Hematopoietic multipotent progenitor cell treated with erythropoietin and hydrocortisone succinate and interleukin-3 and kit ligand, for 17 days (in vitro differentiated cells): Measurements from ENCODE around the gene ABHD2.

ENCODE experiments used
- DNase-seq: peaks from one replicate; pipeline ENCODE4 v3.0.0-alpha.2; 2015; ENCODE audit warnings: low spot score

The ABHD2 gene

DNA sequence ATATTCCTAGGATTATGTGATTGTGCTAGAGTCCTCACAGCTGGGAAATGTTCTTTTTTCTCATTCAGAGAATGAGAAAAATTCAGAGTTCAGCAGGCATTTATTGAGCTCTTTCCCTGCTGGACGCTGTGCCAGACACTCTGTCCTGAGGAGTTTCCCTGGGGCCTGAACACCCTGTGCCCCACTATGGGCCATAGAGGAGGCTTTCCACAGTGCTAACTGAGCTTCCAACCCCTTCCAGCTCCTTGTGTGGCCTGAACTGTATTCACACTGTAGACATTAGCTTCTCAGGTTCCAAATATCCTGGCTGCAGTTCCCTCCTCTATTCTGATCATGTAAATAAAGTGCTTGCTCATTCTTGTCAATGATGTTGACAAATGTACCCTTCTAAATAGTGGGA lies 10.0 kb downstream of the ABHD2 start:
- DNase-seq = no peak

DNA sequence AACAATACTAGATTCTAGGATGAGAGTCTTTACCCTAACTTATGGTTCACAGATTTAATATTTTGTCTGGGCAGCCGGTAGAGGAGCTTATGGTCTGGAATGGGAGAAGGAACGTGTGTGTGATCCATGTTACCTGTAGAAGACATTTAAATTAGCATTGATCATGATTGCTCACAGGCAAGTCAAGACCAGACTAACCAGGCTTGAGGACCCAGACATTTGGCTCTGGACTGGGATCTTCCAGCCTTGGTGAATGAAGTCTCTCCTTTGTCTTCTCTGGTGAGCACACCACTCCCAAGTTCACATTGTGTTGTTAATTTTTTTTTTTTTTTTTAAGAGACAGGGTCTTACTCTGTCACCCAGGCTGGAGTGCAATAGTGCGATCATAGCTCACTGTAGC lies 11.7 kb downstream of the ABHD2 start:
- no peak for DNase-seq

DNA sequence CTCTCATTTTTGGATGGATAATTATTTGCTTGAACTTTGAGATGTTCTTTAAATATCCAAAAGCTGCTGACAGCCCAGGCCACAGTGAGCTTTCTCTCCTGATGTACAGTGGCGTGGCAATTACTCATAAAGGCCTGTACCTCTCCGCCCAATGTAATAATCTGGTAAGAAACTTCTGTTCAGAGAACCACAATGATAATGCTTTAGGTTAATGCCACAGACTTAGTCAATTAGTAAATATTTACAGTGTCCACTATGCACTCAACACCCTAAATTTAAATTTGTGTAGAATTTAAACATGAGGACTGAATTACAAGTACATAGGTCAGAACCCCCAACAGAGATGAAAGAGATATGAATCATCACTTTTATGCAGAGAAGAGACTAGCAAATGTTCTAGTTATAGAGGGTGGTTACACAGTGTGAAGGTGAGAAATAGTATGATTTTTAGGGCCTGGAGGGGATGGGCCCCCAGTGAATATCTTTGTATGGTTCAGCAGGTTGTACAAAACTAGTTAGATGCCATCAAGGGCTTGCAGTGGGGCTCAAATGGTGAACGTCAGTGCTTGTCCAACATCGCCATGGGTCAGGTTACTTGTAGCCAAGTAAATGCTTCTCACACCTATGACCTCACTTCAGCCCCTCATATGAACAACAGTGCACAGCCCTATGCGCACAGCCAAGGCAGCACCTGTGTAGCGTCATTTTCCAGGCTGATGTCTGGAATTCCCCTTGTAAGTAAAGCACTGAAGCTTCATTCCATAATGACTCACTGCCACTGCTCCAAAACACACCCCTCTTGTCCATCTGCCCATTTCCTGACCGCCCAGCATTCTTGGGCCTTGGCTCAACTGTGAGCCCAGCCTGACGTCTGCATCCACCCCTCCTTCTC lies 13.3 kb downstream of the ABHD2 start:
- peak; percentile 17 for DNase-seq

DNA sequence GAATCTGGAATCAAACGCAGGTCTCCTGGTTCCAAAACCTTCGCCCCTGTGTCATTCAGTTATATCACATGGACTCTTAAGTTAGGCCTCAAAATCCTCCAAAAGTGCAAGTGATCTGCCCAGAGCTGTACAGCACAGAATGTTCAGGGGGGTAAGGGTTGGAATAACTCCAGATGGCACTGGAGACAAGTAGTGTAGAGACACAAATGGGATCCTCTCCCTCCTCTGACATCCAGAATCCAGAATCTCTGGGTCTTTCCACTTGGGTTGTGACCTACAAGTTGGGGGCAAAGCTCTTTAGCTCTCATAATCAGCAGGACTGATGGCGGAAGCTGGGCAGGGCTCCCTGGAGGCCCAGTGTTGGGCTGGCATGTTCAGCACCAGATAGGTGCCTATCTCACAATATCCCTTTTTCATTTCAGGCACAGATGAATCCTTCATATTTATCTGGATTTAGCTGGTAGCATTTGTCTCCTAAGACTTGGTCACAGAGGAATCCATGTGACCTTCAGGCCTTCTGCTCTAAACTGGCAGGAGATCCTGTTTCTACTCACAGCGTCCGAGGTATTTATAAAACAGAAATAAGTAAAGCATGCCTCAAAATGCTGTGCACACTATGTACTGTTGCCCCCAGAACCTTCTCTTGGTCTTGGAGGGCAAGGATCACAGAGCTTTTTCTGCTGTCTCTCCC lies 15.4 kb downstream of the ABHD2 start:
- DNase-seq = peak; percentile 14

DNA sequence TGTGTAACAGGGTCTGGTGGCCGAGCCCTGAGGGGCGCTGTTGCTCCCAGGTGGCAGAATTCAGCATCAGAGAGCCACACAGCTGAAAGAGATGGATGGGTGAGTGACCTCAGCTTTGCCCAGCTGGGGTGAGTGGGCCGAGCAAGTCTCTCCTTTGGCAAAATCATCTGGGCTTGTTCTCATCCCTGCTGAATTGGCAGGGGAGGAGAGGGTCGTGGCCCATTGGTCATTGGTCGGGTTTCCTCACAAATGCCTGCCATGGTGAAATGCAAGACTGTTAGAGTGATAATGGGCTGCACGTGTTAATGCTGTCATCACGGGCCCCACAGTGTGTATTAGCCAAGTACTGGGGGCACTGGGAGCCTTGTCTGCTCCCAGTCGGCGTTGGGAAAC lies 15.9 kb downstream of the ABHD2 start:
- DNase-seq = no peak

DNA sequence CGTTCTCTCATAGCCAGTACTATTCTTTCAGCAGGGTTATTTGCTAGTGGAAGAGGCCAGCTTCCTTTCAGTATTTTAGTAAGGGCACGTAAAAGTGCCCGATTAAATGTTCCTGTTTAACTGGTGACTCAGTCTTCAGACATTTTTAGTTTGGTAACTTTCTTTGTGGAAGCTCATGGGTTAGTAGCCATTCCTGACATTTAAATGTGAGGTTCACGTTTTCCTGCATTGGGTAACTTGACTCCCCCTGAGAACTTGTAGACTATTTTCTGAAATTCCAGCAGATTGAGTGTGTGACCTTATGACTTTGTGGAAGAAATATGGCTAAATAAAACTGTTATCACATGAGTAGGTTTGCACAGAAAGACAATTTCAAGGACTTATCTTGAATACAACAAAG lies 16.9 kb downstream of the ABHD2 start:
- no peak for DNase-seq

DNA sequence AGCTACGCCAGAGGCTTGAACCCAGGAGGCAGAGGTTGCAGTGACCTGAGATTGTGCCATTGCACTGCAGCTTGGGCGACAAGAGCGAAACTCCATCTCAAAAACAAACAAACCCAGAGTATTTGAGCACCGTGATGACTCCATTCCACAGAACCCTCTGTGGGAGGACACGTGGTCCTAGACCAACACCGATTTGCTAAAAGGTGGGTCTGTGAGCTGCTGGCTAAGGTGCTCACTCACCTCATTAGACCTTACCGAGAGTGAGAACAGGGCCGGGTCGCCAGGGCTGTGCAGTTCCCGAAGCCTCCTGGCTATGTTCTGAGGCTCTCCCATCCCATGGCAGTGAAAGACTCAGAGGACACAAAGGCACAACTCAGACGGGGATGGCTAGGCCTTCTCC lies 17.9 kb downstream of the ABHD2 start:
- no peak for DNase-seq

DNA sequence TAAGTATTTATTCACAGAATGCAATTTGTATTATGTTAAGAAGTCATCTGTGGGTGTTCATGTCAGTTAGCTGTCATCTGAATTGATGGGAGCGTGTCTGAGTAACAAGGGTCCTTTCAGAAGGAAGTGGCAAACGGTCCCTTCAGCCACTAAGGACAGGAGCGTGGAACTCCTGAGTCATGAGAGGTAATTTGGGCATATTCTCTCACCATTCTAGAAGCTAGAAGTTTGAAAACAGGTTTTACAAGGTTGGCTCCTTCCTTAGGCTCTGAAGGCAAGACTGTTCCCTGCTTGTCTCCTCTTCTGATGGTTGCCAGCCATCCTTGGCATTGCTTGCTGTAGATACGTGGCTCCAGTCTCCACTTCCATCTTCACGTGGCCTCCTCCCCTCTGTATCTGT lies 19.7 kb downstream of the ABHD2 start:
- DNase-seq = no peak

DNA sequence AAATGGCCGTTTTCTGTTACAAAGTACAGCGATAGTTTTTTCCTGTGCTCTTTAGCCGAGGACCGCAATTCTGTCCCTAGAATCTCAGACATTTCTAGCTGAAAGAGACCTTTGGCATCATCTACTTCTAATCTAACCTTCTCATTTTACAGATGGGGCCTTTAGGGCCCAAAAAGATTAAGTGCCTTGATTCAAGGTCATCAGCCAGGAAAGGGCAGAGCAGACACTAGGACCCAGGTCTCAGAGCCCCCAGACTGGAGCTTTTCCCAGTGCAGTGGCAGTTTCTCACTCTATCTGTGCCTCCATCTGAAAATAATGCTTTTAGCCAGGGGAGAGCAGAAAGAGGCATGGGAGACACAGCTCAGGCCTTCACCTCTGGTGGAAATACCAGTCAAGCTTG lies 20.6 kb downstream of the ABHD2 start:
- no peak for DNase-seq

DNA sequence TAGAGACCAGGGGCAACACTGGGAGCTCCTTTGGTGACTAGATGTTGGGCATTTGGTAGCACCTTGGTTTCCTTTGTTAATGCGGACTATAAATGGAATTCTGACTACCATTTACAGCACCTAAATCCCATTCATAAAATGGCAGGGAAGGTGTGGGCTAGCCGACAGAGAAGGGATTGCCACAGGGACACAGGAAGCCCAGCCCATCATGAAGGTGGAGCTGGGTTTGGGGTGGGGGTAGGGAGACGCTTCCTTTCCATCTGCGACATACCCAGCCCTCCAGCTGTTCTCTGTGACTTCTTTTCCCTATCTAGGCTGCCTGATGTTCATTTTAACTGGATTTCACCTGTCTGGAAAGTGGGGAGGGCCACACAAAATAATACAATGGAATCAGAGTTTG lies 21.0 kb downstream of the ABHD2 start:
- no peak for DNase-seq

DNA sequence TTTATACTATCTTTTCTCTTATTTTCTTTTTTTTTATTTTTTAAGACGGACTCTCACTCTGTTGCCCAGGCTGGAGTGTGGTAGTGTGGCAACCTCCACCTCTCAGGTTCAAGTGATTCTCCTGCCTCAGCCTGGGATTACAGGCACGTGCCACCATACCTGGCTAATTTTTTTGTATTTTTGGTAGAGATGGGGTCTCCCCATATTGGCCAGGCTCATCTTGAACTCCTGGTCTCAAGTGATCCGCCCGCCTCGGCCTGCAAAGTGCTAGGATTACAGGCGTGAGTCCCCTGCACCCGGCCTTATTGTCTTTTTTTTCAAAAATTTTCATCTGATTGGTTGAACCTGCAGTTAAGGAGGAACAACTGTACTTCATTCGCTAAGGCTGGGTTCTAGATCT lies 21.8 kb downstream of the ABHD2 start:
- DNase-seq = no peak

DNA sequence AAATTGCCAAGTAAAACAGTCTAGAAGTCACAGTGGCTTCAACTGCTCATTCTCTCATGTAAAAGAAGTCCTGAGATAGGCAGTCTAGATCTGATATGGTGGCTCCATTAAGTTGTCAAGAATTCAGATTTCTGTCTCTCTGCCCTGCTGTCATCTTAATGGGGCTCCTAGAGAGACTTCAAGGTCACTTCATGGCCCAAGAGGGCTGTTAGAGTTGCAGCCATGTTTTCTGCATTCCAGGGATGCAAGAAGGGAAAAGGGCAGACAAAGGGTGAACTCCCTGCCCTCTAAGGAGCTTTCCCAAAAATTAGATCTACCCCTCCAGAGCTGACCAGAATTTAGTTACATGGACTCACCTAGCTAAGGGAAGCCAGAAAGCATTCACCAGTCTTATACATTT lies 23.1 kb downstream of the ABHD2 start:
- no peak for DNase-seq

DNA sequence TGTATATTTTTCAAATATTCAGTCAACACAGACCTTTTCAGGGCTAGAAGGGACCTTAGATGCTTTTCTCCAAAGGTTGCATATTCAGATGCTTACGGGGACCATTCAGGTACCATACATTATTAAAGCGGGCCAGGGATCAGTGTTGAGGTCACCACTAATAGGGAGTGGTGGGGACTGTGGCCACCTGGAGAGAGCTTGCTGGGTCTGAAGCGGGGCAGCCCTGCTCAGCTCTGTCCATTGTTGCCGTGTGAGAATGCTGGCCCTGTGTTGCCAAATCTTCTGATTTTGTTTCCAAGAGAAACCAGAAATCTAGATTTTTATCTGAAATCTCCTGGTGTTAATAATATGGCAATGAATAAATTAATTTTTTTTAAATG lies 23.7 kb downstream of the ABHD2 start:
- DNase-seq = no peak

DNA sequence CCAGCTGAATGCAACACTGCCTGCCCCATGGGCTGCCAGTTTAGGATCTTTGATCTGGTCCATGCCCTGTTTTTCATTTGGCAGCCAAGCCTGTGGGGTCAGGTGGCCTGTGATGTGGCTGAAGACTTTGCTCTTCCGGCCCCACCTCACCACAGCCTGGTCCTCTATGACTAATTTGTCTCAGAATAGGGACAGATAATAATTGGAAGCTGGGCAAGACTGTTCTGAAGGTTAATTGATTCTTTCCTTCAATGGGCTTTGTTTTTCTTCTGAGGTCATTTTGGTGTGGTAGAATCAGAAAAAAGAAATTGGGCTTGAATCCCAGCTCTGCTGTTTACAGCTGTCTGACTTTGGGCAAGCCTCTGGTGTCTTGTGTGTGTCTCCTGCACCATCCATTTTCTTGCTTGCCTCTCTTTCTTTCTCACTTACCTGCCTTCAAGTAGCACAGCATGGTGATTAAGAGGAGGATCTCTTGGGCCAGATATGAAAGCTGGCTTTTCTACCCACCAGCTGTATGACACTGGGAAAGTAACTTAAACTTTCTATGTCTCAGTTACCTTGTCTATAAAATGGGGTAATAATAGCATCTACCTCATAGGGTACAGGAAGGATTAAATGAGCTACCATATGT lies 24.2 kb downstream of the ABHD2 start:
- DNase-seq = no peak

DNA sequence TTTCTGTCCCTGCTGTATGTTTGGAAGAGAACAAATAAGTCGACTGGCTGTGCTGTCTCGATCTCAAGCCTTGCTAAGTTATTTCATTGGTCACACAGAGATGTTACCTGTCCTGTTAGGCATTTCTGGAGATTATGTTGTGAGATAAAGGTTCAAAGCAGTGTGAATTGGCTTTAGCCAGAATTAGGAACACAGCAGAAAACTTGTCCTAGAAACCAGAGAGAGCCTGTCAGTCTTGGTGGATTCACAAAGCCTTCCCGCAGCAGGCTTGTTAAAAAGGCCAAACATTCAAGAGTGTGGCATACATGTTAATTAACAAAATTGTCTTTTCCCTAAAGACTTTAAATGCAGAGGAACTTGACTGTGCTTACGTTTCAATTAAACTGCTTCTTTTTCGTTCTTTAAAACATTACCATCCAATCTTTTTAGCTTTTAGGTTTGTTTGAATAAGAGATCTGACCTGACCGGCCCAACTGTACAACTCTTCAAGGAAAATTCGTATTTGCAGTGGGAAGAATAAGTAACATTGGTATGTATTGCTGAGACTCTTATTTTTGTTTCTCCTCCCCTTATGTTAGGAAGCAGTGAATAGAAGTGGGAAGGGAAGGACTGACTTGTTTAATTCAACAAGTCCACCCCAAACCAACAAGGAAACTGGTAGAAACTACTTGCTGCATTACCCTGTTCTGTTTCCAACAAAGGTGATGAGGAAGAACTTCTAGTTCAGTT lies 25.2 kb downstream of the ABHD2 start:
- no peak for DNase-seq

DNA sequence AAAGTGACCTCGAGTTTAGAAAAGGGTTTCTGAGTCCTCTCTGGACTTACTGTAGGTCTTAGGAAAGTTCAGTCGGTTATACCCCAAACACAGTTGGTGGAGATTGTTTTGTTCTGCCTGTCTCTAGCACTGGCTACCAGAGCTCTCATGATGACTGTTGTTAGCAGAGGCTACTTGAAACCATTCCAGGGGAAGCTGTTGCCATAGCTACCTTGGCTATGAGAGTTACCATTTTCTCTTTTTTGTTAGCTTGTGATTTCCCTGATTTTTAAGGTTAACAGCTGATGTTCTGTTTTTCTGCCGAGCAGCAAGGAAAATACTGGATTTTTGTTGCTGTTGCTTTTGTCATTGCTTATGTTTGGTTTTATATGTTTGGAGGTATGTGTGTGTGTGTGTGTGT lies 26.7 kb downstream of the ABHD2 start:
- DNase-seq = no peak

DNA sequence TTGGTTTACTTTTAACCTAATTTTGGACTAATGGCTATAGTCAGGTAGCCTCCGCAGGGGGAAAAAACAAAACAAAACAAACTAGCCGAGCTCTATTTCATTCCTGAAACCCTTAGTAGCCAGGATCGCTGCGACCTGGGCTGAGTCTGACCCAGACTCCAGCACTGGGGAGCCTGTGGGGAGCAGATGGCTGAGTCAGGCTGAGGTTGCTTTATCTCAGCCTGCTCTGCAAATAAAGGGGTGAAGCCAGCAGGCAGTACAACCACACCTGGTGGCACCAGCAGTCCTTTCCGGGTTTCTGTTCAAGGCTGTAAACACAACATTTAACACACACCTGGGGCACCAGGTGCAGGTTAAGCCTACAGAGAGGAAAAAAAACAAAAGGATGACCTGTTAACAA lies 27.3 kb downstream of the ABHD2 start:
- peak; percentile 28 for DNase-seq

DNA sequence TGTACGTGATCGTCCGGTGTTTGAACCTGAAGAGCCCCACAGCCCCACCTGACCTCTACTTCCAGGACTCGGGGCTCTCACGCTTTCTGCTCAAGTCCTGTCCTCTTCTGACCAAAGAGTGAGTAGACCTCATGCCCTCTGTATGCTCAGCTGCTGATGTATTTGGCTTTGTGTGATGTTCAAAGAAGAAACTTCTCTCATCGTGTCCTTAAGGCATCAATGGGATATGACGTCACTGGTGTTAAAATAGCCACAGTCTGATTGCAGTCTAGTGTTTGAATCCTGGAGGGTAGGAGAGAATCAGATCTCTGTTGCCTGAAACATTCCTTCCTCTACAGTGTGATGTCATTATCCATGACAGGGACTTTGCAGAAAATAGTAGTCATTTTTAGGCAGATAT lies 28.1 kb downstream of the ABHD2 start:
- no peak for DNase-seq

DNA sequence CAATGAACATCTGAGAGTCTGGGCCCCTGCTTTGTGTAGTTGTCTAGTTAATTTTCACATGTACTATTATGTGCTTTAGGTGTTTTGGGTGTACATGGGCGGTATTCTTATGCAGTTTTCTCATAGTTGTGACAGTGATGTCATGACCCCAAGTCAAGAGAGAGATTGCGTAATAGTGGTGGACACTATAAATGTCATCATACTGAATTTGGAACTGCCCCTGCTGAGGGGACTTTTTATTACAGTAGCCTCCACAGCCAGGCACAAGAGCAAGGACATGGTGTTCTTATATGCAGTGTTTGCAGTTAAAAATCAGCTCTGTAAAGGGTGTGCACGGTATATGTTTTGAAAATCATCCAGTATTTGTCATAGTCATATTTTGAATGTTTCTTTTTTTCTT lies 29.5 kb downstream of the ABHD2 start:
- DNase-seq = no peak

DNA sequence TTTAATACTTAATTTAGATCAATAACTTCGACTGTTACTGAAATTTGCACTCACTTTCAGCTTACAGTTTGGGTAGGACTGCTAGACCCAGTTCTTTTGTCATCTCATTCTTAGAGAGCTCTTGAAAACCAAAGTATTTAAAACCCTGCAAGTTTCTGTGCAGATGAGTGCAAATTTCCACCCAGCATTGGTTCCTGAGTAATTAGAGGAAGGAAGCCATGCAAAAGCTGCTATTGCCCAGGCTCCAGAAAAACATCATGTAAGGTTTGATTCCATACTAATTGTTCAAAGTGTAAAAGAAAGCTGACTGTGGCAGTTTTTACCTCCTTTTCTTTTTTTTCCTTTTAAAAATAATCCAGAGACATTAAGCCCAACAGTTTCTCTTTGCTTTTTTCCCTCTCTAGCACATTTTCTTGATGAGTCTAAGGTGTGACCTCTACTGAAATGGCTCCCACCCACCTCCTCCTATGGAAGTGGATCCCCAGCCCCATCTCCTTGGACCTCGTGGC lies 30.3 kb downstream of the ABHD2 start:
- DNase-seq = no peak

DNA sequence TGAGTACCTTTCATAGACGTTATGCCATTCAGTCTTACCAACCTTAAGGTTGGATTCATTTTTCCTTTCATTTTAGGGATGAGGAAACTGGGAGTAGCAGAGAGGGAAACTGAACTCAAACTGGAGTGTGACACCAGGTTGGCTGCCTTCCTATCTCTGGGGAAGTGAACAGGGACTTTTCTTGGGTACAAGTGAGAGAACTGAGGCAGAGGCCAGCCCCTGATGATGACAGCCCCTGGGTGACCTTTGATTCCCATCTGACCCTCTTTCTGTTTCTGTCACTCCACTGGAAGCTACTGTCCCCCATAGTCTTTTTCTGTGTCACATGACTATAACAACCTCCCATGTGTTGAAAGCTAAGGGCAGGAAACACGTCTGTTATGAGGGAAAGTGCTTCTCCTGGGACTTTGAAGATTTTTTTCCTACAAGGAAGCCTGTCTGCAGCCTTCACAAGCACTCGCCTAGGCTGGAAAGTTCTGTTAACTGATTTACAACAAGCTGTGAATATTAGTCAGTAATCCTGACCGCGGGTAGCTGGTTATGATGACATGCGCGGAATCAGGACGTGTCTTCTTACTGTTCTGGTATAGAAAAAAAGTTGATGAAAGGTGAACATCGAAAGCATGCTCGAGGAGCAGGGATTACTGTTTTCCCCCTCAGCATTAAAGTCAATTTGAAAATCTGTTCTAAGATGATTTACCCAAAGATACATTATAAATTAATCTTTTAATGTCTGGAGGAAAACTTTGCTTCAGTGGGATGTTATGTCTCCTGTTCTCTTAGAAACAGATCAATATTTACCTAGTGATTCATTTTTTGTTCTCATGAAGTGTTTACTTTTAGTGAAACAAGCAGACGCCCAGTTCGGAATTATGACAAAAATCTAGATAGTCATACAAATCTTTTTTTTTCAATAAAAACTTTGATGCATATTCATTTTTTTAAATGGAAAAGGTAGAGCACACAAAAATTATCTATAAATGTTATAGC lies 31.5 kb downstream of the ABHD2 start:
- no peak for DNase-seq
